T-helper 1 cell treated with Interleukin-12 subunit alpha and Interleukin-12 subunit beta and Interleukin-4 antibody, amounts not matched to agents 30 μg/mL and 1 μg/mL, for 36 hours (primary cell): ENCODE data around the gene CFAP206.
"Not testable (repeated sequence)": the region's sequence is repeated elsewhere in the genome, so short reads cannot be mapped to it uniquely, and the experiment has no call there.

Experiments
- H3K27ac Mint-ChIP-seq: one replicate; pipeline ENCODE4 v1.8.0; 2021; ENCODE audit warnings: mild to moderate bottlenecking, mixed read lengths
- H3K27me3 Mint-ChIP-seq: one replicate; pipeline ENCODE4 v1.8.0; 2021; ENCODE audit warnings: low read depth, mixed read lengths
- H3K36me3 Mint-ChIP-seq: one replicate; pipeline ENCODE4 v1.8.0; 2021; ENCODE audit warnings: low read depth, mixed read lengths
- H3K4me1 Mint-ChIP-seq: one replicate; pipeline ENCODE4 v1.8.0; 2021; ENCODE audit warnings: low read depth, mixed read lengths
- H3K4me3 Mint-ChIP-seq: one replicate; pipeline ENCODE4 v1.8.0; 2021; ENCODE audit warnings: mild to moderate bottlenecking, moderate library complexity, mixed read lengths
- H3K9me3 Mint-ChIP-seq: one replicate; pipeline ENCODE4 v1.8.0; 2021; ENCODE audit warnings: mixed read lengths

The CFAP206 gene

DNA sequence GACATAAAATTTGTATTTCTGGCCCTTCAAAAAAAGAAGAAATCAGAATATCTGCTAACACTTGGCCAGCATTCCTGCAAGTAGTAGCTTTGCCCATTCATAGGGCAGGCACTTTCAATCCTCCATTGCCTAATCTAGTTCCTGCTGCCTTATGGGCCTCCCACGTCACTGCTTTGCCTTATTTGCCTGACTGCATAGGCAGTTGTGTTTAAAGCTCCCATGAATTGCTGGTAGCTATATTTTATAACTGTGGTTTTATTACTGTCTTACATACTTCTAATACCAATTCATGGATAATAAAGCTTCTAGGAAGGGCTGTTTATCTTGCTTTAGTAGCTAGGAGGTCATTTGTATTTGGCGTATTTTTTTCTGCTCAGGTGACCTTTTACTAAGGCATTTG, 57.3 kb downstream of the CFAP206 start:
- Mint-ChIP-seq H3K27me3 (peaks cover 51% of the 10 kb centered on the region), H3K27ac (no peak overlapping the region), H3K4me3 (no peak overlapping the region), H3K36me3 (no peaks in the 10 kb centered on the region), H3K9me3 (no peaks in the 10 kb centered on the region), H3K4me1 (no peaks in the 10 kb centered on the region)

DNA sequence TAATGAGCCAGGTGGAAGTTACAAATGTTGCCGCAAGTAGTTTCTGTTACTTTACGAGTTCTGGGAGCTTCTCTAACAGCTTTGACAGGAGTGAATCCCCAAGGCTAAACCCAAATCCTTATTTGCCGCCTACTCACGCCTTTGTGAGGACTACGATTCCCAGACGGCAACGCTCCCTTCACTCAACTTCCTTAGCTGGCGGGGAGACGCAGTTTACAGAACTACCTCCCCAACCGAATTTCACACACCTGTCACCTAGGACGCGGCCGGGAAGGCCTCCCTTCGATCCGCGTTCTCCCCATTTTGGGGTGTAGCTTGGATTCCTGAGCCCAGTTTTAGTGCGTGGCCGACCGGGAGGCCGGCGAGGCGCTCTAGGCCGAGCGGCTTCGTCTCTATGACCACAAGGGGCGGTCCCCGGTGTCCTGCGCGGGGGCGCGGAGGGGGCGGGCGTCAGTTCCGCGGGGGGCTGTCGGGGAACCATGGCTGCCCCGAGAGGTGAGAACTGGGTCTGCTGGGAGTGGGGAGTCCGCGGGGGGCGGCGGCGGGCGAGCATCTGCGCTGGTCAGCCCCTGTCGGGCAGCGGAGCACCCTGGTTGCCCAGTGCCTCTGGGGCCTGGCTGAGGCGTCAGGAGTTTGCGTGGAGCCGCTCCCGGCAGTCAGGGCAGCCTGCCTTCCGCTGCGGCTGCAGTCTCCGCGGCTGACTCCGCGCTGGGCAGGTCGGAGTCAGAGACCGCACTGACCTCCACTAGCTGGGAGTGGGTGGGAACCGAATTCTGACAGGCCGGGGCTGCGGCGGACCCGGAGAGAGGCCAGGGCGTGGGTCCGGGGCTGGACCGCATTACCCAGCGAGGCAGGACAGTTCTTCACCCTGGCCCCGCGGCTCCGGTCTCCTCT, 65.0 kb downstream of the CFAP206 start, which contains the start of gene SLC35A1:
Gene SLC35A1 (plus strand): TSS at position 450 of the 894 bp plus-strand sequence. CDS start 30 bp downstream, at position 480.
- peaks cover 4% of the 10 kb centered on the region for H3K27me3 Mint-ChIP-seq
- no peaks in the 10 kb centered on the region for H3K36me3 Mint-ChIP-seq
- peak within 1 kb of the TSS; percentile 95 for H3K4me3 Mint-ChIP-seq
- peak within 1 kb of the TSS; percentile 91 for H3K27ac Mint-ChIP-seq
- H3K9me3 Mint-ChIP-seq = no peaks in the 10 kb centered on the region
- H3K4me1 Mint-ChIP-seq = peaks cover 11% of the 10 kb centered on the region

DNA sequence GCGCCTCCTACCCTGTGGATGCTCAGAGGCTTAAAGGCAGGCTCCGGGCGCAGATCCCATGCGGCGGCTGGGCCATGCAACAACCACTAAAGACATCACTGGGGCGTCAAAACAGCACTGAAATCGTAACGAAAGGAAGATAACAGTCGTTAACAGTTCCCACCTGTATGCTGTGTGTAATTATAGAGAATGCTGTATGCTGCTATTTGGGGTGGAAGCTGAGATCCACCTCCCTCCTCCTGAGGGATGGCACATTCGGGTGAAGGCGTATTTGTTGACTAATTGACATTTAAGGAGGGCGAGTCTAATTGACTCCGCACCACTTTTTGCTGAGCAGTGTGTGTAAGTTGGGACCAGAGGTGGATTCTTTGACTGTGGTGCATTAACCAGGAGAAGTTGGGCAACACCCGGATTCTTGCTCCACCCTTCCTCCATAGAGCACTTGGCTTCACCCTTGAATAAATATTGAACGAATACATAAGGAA, 65.7 kb downstream of the CFAP206 start:
- no peaks in the 10 kb centered on the region for H3K9me3 Mint-ChIP-seq
- peaks cover 2% of the 10 kb centered on the region for H3K27me3 Mint-ChIP-seq
- H3K4me1 Mint-ChIP-seq = peaks cover 11% of the 10 kb centered on the region
- peaks cover 2% of the 10 kb centered on the region for H3K36me3 Mint-ChIP-seq
- peak overlapping the region; percentile 91 for H3K27ac Mint-ChIP-seq
- peak overlapping the region; percentile 95 for H3K4me3 Mint-ChIP-seq

DNA sequence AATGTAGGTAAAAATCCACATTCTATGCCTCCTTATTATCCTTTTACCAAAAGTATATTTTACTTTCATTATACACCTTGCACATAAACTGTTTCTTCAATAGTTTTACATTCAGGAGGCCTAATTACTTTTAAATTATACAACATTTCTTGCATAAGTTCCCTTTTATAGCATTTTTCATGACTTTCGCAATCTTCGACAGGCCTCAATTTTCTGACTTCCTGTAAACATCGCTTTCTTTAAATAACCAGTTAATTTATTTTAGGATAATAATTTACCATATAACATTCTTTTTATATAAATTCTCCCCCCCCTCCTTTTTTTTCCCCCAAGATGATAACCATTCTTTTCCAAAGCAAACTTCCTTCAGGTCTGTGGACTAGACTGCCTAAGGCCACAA, 74.2 kb downstream of the CFAP206 start:
- Mint-ChIP-seq H3K9me3 (no peaks in the 10 kb centered on the region), H3K27ac (no peak overlapping the region), H3K4me1 (peaks cover 3% of the 10 kb centered on the region), H3K36me3 (peaks cover 10% of the 10 kb centered on the region), H3K4me3 (no peak overlapping the region), H3K27me3 (no peaks in the 10 kb centered on the region)

DNA sequence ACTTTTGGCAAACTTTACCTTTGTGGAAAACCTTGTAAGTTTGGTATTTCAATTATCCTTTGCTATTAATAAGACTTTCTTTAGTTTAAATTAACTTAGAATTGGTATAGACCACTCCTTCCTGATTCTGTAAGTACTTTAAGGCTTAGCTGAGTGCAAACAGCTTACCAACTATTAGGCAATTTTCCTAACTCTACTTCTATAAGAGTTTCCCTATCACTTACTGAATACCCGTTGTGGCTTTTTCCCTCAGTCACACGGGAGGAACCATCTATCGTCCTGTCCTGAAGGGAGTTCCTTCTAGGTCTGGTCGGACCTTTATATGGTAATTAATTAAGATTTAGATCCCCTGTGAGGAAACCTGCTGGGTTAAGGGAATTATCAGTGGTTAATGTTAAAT, 74.6 kb downstream of the CFAP206 start:
- H3K27ac Mint-ChIP-seq = no peak overlapping the region
- H3K4me1 Mint-ChIP-seq = peaks cover 3% of the 10 kb centered on the region
- no peaks in the 10 kb centered on the region for H3K27me3 Mint-ChIP-seq
- no peaks in the 10 kb centered on the region for H3K9me3 Mint-ChIP-seq
- H3K36me3 Mint-ChIP-seq = peaks cover 10% of the 10 kb centered on the region
- H3K4me3 Mint-ChIP-seq = no peak overlapping the region

DNA sequence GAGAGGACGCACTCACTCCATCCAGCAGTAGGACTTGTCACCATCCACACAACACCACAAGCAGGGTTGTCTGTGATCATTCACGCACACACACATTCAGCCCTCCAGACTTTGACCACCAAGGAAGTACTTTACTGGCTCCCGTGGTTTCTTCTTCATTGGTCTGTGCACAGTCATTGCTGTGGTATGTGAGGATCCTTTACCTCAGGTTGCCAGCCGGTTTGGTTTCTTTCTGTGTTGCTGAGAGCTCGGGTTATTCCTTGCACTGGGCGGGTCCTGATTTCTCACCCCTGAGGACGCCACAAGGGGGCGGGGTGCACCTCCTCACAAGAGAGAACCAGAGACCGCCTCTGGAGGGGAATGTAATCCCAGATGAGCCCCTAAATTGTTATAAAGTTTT, 76.2 kb downstream of the CFAP206 start:
- Mint-ChIP-seq H3K27ac (no peak overlapping the region), H3K9me3 (no peaks in the 10 kb centered on the region), H3K36me3 (peaks cover 8% of the 10 kb centered on the region), H3K4me1 (peaks cover 3% of the 10 kb centered on the region), H3K4me3 (no peak overlapping the region), H3K27me3 (no peaks in the 10 kb centered on the region)

DNA sequence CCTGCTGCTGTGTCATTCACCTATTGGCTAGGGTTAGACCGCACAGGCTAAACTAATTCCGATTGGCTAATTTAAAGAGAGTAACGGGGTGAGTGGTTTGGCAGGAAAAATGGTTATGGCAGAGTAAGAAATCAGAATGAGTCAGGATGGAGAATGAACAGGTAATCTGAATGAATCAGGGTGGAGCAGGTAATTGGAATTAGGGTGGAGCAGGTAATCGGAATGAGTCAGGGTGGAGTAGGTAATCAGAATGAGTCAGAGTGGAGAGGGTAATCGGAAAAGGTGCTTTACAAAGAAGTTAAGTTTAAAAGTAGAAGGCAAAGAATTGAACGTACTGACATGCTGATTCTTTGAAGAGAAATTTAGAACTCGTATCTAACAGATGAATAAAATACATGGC, 76.7 kb downstream of the CFAP206 start:
- H3K27ac Mint-ChIP-seq = no peak overlapping the region
- no peaks in the 10 kb centered on the region for H3K9me3 Mint-ChIP-seq
- peaks cover 3% of the 10 kb centered on the region for H3K4me1 Mint-ChIP-seq
- H3K36me3 Mint-ChIP-seq = peaks cover 8% of the 10 kb centered on the region
- H3K4me3 Mint-ChIP-seq = no peak overlapping the region
- H3K27me3 Mint-ChIP-seq = no peaks in the 10 kb centered on the region

DNA sequence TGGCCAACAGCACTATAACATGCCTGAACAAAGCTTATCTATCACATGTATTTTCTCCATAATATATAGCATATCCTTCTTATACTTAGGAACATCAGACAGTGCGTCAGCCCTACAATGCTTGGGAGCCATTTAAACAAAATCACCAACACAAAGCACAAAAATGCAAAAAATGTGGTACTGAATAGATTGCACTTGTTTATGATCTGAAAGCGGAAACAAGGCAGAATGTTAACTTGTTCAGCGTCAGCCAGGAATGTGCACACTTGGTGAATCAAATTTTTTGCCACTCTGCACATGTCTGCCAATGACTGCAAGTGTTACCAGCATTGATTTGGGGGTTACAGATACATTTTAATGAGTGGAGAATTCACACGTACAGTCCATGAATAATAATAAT, 79.8 kb downstream of the CFAP206 start:
- Mint-ChIP-seq H3K4me3 (no peak overlapping the region), H3K4me1 (peaks cover 3% of the 10 kb centered on the region), H3K36me3 (peaks cover 8% of the 10 kb centered on the region), H3K9me3 (no peaks in the 10 kb centered on the region), H3K27ac (no peak overlapping the region), H3K27me3 (no peaks in the 10 kb centered on the region)

DNA sequence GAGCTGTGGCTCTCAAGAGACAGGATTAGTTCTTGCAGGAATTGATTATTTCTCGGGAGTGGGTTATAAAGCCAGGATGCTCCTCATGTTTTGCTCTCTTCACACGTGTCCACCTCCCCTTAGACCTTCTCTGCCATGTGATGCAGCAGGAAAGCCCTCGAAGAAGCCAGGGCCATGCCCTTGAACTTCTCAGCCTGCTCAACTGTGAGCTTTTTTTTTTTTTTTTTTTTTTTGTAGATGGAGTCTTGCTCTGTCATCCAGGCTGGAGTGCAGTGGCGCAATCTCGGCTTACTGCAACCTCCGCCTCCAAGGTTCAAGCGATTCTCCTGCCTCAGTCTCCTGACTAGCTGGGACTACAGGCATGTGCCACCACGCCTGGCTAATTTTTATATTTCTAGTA, 81.6 kb downstream of the CFAP206 start:
- H3K9me3 Mint-ChIP-seq, H3K27me3 Mint-ChIP-seq, H3K4me3 Mint-ChIP-seq, H3K27ac Mint-ChIP-seq, H3K4me1 Mint-ChIP-seq: not testable (repeated sequence)
- H3K36me3 Mint-ChIP-seq = peaks cover 13% of the 10 kb centered on the region

DNA sequence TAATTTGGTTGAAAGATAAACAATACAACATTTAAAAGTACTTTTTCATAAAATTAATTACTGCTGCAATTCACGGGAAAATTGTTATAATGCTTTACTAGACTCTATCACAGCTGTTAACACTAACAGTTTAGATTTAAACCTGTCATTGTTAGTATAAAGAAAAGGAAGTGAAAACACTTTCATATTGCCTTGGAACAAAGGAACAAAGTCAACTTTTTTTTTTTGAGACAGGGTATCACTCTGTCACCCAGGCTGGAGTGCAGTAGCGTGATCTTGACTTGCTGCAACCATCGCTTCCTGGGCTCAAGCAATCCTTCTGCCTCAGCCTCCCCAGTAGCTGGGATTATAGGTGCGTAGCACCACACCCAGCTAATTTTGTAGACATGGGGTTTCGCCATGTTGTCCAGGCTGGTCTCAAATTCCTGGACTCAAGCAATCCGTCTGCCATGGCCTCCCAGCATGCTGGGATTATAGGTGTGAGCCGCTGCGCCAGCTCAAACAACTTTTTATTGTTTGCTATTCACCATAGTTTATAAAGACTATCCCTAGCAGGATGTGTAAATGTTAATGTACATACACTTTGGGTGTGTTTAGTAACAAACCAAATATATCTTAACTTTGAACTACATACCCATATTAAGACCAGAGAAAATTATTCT, 87.1 kb downstream of the CFAP206 start:
- Mint-ChIP-seq H3K9me3 (no peaks in the 10 kb centered on the region), H3K4me3 (no peak overlapping the region), H3K27ac (no peak overlapping the region), H3K27me3 (no peaks in the 10 kb centered on the region), H3K4me1 (peaks cover 1% of the 10 kb centered on the region), H3K36me3 (peaks cover 12% of the 10 kb centered on the region)

DNA sequence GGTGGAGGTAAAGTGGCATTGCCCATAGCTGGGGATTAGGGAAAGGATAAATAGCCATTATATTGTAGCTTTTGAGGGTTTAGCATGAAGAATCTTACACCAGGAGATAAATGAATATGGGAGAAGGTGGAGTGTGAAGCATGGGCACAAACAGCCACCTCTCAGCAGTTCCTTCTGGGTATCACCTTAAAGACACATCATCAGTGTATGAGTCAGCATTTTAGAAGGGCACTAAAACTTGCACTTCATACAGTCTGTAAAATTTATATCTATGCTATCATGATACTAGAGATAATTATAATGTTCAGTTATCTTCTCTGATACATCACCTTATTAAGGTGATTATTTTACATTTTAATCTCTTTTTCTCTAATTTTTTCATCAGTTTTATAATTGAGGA, 90.3 kb downstream of the CFAP206 start:
- peaks cover 19% of the 10 kb centered on the region for H3K36me3 Mint-ChIP-seq
- no peak overlapping the region for H3K4me3 Mint-ChIP-seq
- H3K27ac Mint-ChIP-seq = no peak overlapping the region
- peaks cover 4% of the 10 kb centered on the region for H3K4me1 Mint-ChIP-seq
- H3K27me3 Mint-ChIP-seq = no peaks in the 10 kb centered on the region
- H3K9me3 Mint-ChIP-seq = no peaks in the 10 kb centered on the region

DNA sequence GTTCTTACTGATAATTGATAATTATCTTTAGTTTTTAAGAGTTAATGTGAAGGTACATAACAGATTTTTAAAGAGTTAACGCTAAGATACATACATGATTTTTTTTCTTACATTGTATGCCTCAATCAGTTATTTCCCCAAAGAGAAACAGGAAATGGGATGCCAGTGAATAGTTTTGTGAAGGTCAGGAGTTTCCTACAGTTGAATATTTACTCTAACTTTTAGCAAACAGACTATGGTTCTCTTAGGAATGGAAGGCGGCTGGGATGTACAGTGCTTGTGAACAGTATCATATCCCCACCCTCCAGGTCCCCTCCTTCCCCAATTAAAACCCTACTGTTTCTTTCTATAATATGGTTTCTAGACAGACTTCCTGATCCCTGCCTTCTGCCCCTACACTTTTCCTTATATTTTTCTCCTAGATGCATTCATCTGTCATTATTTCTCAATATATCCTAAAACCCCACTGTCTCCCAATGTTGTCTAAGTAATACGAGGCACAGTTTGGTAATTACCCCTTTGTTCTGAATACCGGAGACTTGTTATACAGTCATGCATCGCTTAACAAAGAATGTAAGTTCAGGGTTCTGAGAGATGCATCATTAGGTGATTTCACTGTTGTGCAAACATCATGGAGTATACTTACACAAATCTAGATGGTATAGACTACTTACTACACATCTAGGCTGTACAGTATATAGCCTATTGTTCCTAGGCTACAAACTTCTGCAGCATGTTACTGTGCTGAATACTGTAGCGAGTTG, 94.2 kb downstream of the CFAP206 start:
- Mint-ChIP-seq H3K4me1 (peaks cover 3% of the 10 kb centered on the region), H3K36me3 (peaks cover 18% of the 10 kb centered on the region), H3K9me3 (no peaks in the 10 kb centered on the region), H3K27ac (no peak overlapping the region), H3K27me3 (no peaks in the 10 kb centered on the region), H3K4me3 (no peak overlapping the region)

DNA sequence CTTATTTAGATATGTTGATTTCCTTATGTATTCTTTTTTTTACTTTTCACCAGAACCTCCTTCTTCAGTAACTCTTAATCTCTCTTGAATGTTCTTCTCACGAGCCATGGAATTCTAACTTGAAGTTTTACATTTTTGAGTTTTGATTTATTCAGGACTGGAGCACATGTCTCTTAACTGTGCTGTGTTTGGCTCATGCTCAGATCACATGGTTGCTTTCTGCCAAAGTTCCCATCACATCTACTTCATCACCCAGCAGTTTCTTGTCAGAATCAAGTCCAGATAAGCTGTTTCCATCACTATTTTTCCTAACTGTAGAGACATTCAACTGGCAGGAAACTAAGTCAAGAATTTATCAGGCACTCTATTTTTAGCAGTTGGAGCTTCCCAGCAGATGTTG, 96.7 kb downstream of the CFAP206 start:
- Mint-ChIP-seq H3K9me3 (no peaks in the 10 kb centered on the region), H3K27ac (no peak overlapping the region), H3K36me3 (peaks cover 17% of the 10 kb centered on the region), H3K27me3 (no peaks in the 10 kb centered on the region), H3K4me1 (peaks cover 3% of the 10 kb centered on the region), H3K4me3 (no peak overlapping the region)
